Daoy (cell line): Measurements from ENCODE around the gene RHBDD1. TPM values are rescaled to one million over a fixed set of nuclear protein-coding genes. Genes with fewer than 3 reads are reported as not detected.

ENCODE experiments used
- DNase-seq: peaks from one replicate; pipeline ENCODE4 v3.0.0-alpha.2; 2015; ENCODE audit warnings: low read depth
- total RNA-seq: library from RNA; depleted of rRNA; stranded (reverse); fragments of >200 nt; shearing (Covaris generic); gene quantifications from 2 replicates; pipeline ENCODE4 v1.2.3, GENCODE V29; 2014; rRNA removed

RHBDD1 gene, protein sequence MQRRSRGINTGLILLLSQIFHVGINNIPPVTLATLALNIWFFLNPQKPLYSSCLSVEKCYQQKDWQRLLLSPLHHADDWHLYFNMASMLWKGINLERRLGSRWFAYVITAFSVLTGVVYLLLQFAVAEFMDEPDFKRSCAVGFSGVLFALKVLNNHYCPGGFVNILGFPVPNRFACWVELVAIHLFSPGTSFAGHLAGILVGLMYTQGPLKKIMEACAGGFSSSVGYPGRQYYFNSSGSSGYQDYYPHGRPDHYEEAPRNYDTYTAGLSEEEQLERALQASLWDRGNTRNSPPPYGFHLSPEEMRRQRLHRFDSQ
- 4.3 and 12.6 TPM in 2 replicates for total RNA-seq

DNA sequence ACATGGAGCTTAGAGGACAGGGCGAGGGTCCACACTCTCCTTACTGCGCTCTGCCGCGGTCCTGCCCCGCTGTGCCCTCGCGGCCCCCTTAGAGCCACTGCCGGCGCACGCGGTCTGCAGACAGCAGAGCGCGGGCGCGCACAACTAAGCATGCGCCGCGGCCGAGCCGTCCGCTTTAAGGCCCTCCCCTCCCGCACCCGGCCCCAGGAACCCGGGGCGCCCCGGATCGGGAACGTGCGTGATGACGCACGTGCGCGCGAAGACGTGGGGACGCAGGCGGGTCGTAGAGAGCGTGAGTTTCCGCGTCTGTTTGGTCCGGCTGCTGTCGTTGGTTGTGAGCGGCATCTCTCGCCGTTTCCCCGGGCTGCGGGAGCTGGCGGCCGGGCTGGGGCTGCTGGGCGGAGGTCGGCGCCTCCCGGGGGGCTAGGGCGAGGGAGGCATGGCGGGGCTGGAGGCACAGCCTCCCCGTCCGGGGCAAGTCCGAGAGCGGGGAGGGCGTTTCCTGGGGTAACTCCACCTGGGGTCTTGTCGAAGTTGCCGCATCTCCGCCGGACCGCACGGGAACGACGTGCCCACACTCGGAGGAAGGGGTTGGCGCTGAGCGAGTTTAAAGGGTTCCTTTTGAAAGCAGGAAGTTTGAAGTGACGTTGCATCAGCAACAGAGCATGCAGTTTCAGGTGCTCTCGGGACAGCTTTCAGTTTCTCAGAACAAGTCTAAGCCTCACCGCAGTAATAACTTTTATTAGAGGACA is at the start of gene RHBDD1:
RHBDD1 (plus strand) TSS at position 259 of the 752 bp plus-strand sequence. CDS start 28,640 bp downstream, outside the sequence.
- DNase-seq: peak; percentile 92

DNA sequence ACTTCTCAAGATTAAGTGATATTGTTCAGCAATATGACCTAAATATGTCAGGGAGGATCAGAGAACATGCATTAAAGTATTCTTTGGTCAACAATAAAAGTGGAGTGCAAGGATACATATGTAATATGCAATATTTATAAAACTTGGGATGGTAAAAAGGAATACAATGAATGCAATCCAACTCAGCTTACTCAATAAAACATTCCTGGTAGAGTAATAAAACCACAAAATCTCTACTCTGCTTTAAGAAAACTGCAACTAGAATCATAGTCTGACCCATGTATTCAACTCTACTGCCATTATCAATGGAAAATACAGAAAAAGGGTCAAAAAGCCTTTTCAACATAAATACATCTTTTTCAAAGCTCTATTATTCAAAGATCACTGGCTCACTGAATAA is 47.8 kb upstream of the RHBDD1 start:
- no peak for DNase-seq

DNA sequence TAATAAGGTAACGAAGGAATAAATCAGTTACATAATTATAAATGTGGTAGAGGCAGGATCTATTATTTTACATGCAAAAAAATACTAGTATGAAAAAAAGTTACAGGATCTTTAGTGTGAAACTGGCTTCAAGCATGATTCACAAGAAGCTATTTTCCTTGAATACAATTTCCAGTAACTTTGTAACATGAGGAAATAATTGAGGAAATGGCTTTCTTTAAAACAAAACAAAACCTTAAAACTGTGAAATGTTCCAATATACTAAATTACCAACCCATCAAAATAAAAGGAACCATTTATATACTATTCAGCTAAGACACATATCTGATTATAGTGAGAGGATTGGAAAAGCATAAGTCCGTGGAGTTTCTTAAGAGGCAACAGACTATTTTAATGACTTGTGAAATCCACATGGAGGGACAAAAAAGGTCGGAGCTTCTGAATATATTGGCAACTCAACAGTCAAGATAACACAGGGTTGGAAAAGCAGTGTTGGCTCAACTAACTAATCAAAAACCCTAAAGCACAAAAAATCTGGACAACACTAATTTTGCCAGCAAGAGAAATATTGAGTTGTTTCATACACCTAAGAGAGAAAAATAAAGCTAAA is 46.9 kb upstream of the RHBDD1 start:
- no peak for DNase-seq

DNA sequence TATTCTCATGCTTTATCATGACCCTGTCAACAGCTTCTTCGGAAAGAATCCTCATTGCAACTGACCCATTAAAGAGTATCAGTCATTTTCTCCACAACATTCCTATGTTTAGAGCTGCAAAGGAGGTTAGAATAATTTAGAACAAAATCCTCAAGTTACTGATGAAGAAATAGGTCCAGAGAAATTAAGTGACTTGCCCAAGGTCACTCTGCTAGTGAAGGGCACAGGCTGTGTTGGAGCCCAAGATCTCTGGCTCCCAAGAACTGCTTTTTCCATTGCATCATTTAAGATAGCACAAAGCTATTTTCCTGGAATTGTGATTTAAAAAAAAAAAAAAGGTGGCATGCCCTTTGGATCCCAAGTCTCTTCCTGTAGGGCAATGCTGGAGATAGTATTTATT is 45.8 kb upstream of the RHBDD1 start:
- no peak for DNase-seq

DNA sequence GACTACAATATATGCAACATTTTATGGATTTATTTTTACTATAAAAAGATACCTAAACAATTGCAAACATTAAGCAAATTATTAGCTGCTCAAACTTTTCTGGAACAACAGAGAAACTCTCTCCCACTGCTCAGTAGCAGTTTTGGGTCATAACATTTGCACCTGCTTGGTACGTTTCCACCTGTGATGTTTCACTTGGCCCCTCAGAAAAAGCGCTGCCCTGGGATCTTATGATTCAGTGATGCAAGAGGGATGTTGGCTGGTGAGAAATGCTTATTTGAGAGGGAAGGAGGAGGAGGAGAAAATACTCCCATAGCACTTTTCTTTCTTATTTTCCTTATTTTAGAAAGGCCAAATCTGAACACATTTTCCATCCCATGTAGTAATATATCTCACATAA is 45.4 kb upstream of the RHBDD1 start:
- no peak for DNase-seq

DNA sequence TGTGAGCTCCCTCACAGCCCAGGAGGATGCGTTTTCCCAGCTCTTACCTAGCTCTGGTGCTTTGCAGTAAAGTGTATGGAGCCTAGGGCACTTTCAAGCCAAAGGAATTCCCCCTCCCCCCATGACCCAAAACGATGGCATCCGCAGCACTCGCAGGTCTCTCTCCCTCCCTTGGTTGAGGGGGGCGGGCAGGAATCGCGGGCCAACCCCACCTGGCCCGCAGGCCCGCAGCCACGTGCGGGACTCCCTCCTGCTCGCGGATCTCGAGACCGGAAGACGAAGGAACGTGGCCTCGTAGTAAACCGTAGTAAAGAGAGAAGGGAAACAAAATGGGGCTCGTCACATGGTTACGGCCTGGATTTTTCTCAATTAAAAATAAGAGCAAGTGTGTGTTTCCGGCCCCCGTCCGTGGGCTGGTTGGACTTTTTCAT is 44.8 kb upstream of the RHBDD1 start:
- no peak for DNase-seq

DNA sequence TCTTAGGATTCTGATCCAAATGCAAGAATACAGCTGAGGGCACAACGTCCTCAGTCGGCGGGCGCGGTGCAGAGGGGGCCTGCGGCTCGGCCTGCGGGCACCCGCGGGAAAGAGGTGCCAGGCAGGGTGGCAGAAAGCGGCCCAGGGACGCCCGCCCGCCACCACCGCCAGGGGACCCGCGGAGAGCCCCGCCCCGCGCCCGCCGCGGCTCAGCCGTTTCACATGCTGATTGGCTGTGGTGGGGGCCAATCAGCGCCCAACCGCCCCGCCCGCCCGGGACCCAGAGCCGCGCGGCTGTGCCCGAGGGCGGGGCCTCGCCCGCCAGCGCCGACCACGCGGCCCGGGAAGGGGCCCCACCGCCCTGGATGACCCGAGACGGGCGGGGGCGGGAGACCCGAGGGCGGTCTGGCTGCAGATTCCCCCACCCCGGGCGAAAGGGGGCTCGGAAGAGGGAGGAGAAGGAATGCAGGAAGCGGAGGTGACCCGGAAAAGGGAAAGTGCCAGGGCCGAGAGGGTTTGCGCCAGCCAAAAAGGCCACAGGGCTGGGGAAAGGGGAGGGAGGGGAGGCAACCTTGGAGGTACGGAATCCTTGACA is 44.3 kb upstream of the RHBDD1 start:
- DNase-seq: peak; percentile 90

DNA sequence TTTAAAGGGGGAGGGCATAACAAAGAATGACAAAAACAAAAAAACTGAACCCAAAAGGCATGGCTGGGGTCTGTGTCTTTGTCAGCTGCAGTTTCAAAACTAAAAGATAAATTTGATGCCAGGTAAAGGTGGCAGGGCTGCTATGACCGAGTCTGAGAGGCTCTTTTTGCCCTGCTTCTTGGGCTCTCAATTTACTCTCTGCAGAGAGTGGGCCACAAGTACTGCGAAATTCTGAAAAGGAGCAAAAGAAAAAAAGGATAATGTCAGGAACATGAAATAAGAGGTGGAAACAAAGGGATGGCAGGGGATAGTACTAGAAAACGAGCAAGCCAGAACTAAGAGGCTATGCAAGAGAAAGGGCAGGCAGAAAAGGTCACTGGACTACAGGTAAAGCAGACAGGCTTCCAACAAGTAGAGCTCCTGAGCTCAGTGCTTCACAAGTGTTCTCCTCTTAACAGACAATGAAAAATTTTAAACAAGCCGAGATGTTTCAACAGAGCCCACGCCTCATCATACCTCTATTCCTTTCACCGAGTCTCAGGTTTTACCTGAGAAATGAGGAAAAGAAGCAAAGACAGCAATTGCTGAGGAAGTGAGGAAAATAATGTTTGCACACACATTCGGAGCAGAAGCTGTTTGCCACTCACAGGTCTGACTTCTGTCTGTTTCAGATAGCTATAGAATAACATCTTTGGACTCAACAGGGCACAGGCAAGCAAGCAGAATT is 43.5 kb upstream of the RHBDD1 start:
- DNase-seq: no peak

DNA sequence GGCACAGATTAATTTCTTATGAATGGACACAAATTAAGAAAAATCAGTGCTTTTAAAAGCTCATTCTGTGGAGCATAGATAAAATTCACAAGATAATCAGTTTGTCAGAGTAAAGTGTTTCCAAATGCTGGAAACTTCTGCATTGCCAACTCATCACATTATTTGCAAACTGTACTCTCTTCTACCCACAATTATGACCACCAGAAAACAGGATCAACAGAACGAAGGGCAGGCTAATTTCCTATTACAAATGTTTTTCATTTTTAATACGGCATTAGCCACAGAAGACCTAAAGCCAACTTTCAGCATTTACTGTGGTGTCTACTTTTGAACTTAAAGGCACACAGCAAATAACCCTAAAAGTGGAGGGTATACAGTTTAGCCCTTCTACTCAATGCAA is 42.2 kb upstream of the RHBDD1 start:
- no peak for DNase-seq

DNA sequence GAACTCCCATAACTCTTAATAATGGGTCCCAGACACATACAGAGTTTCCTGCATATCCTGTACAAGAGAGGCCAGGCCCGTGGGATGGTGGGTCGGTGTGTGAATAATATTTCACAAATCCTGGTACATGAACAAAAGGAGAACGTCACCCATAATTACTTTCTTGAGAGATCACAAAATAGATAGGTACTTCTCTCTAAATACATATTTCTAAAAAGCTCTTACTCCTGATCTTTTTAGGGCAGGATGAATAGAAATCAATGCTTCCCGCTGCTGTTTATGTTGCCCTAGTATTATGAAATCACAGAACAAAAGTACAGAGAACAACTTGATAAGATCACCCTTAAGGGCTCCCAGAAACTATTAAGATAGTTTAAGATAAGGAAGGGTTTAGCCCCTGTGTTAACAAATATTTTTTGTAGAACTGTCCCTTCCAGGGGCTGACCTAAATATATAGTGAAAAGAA is 41.6 kb upstream of the RHBDD1 start:
- DNase-seq: no peak

DNA sequence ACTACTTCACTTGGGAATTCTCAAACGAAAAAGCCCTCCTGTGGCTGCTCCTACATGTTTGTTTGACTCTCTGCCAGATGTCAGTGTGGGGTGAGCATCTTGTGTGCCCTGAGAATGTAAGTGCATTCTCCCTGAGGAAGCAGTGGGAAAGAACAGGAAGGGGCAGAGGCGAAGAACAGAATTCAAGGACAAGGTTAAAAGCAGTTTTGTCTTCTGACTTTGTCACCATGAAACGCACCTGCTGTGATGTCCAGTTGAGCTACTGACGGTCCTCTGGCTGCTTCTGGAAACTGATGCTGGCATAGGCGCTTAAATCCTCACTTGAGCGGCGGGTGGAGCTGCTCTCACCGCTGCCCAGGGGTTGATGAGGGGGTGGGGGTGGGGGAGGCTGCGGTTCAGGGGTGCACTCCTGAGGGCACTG is 41.1 kb upstream of the RHBDD1 start:
- peak; percentile 69 for DNase-seq

DNA sequence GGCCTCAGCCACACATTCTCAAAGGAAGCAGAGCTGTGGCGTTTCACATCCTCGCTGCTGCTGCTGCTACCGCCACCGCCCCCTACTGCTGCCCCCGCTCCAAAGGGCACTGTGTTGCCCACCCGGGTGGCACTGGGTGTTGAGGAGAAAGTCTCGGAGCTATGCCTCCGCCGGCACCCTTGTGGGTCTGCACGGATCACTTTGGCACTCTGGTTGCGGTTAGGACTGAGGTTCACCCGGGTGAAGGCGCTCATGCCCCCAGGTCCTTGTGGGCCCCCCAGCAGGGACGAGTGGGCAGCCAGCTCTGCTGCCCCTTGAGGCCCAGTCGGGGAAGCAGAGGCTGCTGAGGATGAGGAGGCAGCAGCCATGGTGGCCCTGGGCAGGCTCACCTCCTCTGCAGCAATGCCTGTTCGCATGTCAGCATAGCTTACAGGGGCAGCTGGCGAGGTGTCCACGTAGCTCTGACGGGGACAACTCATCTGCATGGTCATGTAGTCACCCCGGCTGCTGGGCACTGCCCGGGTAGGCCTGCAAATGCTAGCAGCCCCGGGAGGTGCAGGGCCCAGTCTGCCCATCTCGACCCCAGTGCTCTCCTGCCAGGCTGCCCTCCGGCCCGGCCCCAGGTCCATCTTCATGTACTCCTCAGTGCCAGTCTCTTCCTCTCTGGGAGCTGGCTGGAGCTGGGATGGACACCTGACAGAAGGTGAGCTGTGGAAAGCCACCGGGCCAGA is 40.4 kb upstream of the RHBDD1 start:
- DNase-seq: peak; percentile 46

DNA sequence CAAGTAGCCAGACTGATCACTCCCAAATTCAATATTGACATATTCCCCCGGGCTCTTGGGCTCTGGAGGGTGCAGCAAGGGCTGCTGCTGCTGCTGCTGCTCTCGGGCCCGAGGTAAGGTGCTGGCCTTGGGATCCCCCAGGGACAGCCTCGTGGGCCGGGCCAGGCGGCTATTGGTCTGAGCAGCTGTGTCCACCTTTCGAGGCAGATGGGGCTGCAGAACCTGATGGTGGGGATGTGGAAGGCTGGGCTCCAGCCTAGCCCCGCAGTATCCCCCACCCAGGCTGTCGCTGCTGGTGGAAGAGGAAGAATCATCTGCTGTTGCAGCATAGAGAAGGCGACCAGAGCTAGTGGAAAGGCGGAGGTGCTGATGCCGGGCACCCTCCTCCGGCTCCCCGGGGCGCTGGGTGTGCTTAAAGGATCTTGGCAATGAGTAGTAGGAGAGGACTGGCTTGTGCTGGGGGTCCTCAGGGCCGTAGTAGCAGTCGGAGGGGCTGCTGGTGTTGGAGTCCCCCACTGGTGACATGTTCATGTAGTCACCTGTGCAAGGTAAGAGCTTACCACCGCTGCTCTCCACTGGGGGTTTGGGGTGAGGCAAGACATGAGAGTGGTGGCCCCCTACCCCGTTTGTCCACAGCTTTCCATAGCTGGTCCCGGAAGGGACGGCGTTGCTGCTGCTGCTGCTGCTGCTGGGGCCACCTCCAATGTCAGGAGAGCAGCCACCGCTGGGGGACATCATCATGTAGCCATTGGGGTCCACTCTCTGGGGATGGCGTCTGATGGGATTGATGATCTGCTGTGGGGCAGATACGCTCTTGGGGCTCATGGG is 39.6 kb upstream of the RHBDD1 start:
- peak; percentile 21 for DNase-seq

DNA sequence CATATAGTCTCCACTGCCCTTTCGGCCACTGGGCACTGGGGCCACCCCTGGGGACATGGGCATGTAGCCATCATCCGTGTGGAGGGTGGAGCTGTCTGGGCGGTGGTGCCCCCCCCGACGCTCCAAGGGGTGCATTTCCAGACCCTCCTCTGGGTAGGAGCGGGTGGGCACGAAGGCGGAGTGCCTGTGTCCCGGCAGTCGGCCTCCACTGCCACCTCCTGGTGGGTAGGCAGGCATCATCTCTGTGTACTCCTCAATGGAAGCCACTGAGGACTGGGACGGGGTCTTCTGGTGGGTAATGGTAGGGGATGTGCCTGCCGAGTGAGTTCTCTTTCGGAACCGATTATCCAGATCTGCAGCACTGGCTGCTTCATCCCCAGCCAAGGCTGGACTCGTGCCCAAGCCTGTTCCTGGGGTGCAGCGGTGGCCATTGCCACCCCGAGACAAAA is 39.0 kb upstream of the RHBDD1 start:
- peak; percentile 72 for DNase-seq

DNA sequence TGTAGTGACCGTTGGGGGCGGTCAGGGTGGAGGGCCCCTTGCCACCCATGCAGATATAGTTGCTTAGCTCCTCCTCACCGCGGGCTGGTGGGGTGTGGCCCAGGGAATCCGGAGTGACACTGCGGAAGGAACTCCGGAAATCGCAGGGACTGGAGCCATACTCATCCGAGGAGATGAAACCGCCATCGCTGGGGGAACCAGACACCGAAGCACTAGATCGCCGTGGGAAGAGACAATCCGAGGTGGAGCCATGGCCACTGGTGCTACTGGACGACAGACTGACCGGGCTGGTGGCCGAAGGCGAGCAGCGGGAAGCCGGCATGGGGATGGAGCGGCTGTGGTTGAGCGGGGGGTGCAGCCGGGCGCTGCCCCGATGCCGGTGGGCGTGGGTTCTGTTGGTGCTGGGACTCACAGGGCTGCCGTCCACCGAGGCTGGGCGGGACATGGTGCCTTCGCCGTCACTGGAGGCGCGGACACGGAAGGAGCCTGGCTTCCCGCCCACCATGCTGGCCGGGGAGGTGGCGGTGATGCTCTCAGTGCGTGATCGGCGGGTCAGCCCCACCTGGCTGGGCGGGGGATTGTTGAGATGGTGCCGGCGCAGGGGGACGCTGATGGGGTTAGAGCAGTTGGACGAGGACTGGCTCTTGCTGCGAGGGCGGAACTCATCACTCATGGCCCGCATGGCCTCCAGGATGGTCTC is 38.4 kb upstream of the RHBDD1 start:
- DNase-seq: peak; percentile 68

DNA sequence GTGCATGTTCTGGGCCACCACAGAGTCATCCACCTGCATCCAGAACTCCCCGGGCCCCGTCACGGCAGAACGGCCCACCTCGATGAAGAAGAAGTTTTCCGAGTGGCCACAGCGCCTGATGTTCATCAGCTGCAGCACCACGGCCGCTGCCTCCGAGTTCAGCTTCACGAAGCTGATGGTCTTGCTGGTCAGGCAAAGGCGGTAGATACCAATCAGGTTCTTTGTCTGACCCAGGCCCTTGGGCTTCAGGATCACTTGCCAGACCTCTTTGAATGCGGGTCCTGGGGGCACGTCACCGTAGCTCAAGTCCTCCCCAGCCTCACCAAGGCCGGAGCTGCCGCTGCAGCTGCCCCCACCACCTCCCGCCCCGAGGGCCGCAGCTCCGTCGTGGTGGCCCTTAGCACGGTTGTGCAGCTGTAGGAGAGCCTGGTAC is 37.8 kb upstream of the RHBDD1 start:
- DNase-seq: no peak

DNA sequence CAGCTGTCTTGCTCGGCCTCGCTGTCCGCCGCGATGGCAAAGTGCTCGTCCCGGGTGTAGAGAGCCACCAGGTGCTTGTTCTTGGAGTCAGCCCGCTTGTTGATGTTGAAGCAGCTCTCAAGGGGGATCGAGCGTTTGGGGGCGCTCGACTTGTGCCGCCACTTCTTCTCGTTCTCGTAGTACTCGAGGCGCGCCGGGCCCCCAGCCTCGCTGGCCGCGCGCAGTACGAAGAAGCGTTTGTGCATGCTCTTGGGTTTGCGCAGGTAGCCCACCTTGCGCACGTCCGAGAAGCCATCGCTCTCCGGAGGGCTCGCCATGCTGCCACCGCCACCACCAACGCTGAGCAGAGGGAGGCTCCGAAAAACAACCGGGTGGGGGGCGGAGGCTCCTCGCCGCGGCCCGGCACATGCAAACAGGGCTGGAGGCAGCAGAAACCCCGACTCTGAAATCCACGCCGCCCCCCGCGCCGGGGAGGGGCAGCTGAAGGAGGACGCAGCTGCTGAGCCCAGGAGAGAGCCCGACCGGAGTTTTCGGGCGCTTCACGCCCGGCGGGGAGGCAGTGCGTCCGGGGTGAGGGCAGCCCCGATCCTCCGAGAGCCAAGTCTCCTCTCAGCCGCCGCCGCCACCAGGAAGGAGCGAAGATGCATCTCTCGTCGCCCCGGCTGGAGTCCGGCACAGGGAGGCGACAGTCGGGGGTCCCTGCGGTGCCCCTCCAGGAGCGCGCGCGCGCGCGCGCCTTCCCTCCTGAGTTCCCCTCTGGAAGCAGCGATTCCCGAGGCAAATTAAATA is 37.2 kb upstream of the RHBDD1 start:
- peak; percentile 72 for DNase-seq
